Caco-2 (cell line): ENCODE measurements around the gene CD70. TPM values are rescaled to one million over a fixed set of nuclear protein-coding genes. Genes with fewer than 3 reads are reported as not detected.

Experiments
- BruUV-seq: library from RNA; stranded (reverse); fragments of 400-500 nt; replicated peaks from 2 replicates; lab custom pipeline; 2021; lab: Mats Ljungman, UMichigan
- CTCF ChIA-PET: fragments of 300-600 bp; sonication (Branson Sonifier 250); formaldehyde crosslinking; loops from one replicate; lab custom pipeline; 2022; ENCODE audit warnings: antibody characterized with exemption; lab: Charles Lee
- POLR2A ChIA-PET: fragments of 300-600 bp; sonication (Branson Sonifier 250); formaldehyde crosslinking; loops from one replicate; lab custom pipeline; 2022; ENCODE audit warnings: antibody characterized with exemption; lab: Charles Lee
- DNase-seq, 2 experiments: peaks; one replicate each; pipeline versions ENCODE4 v3.0.0 to v3.0.0-alpha.2; 2020 to 2022
- H3K27me3 ChIP-seq: replicated peaks from 2 replicates; pipeline ENCODE4 v1.6.0; 2011; ENCODE audit warnings: low read length; ENCODE audit not compliant: control insufficient read depth, insufficient read depth
- H3K36me3 ChIP-seq: 2 replicates; pipeline ENCODE4 v1.5.1; 2011; ENCODE audit warnings: low read length; ENCODE audit not compliant: control insufficient read depth, insufficient read depth
- H3K4me1 ChIP-seq: fragments of 250-450 bp; sonication (Bioruptor Pico); 2 replicates; pipeline ENCODE4 v1.5.1; 2020; ENCODE audit warnings: mild to moderate bottlenecking
- H3K4me3 ChIP-seq: 2 replicates; pipeline ENCODE4 v1.5.1; 2011; ENCODE audit warnings: low read depth, mild to moderate bottlenecking, control low read depth, low read length
- H3K9me3 ChIP-seq: fragments of 250-450 bp; sonication (Bioruptor Pico); 2 replicates; pipeline ENCODE4 v1.5.1; 2020; ENCODE audit warnings: mild to moderate bottlenecking, moderate library complexity
- H3K27ac Mint-ChIP-seq: one replicate; pipeline ENCODE4 v1.8.0; 2022; ENCODE audit warnings: mixed read lengths; ENCODE audit not compliant: unreplicated experiment
- H3K27me3 Mint-ChIP-seq: one replicate; pipeline ENCODE4 v1.8.0; 2022; ENCODE audit warnings: mixed read lengths; ENCODE audit not compliant: insufficient read depth, unreplicated experiment
- H3K36me3 Mint-ChIP-seq: one replicate; pipeline ENCODE4 v1.8.0; 2022; ENCODE audit warnings: mild to moderate bottlenecking, mixed read lengths; ENCODE audit not compliant: insufficient read depth, unreplicated experiment
- H3K4me1 Mint-ChIP-seq: one replicate; pipeline ENCODE4 v1.8.0; 2022; ENCODE audit warnings: low read depth, mixed read lengths; ENCODE audit not compliant: unreplicated experiment
- H3K4me3 Mint-ChIP-seq: one replicate; pipeline ENCODE4 v1.8.0; 2022; ENCODE audit warnings: mild to moderate bottlenecking, moderate library complexity, mixed read lengths; ENCODE audit not compliant: unreplicated experiment
- H3K9me3 Mint-ChIP-seq: one replicate; pipeline ENCODE4 v1.8.0; 2022; ENCODE audit warnings: mixed read lengths; ENCODE audit not compliant: unreplicated experiment
- intact Hi-C: fragments of 100-400 bp; cut with micrococcal nuclease; formaldehyde crosslinking; loops from one replicate; pipeline ENCODE4 v1.10.0; 2022; ENCODE audit not compliant: unreplicated experiment
- total RNA-seq: library from RNA; stranded (reverse); gene quantifications from 2 replicates; pipeline ENCODE4 v1.2.3, GENCODE V29; 2022
- TF ChIP-seq, protein P1 (sequence below), 2 experiments: fragments of 200-600 bp in 1 of 2; IDR thresholded peaks; 1 replicate in 1 of 2; 2 replicates in 1 of 2; pipeline versions ENCODE4 v1.5.1 to v1.8.0; 2011 to 2022; ENCODE audit warnings: antibody characterized with exemption in 1 of 2, control low read depth in 1 of 2, inconsistent platforms in 1 of 2, low read depth in 1 of 2, low read length in 1 of 2, mild to moderate bottlenecking in 1 of 2, moderate library complexity in 1 of 2; ENCODE audit not compliant: insufficient read depth in 1 of 2, severe bottlenecking in 1 of 2, unreplicated experiment in 1 of 2

Gene CD70
- total RNA-seq, 1 experiment from 2014 or later = not detected

DNA sequence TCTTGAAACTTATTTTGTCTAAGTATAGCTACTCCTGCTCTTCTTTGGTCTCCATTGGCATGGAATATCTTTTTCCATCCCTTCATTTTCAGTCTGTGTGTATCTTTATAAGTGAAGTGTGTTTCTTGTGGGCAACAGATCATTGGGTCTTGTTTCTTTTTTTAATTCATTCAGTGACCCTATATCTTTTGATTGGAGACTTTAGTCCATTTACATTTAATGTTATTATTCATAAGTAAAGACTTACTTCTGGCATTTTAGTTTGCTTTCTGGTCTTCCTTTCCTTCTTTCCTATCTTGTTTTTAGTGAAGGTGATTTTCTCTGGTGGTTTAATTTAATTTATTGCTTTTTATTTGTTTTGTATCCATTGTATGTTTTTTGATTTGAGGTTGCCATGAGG is 19.8 kb downstream of the CD70 start:
- no peak overlapping the region for H3K4me3 Mint-ChIP-seq
- TF ChIP-seq, protein P1, sequence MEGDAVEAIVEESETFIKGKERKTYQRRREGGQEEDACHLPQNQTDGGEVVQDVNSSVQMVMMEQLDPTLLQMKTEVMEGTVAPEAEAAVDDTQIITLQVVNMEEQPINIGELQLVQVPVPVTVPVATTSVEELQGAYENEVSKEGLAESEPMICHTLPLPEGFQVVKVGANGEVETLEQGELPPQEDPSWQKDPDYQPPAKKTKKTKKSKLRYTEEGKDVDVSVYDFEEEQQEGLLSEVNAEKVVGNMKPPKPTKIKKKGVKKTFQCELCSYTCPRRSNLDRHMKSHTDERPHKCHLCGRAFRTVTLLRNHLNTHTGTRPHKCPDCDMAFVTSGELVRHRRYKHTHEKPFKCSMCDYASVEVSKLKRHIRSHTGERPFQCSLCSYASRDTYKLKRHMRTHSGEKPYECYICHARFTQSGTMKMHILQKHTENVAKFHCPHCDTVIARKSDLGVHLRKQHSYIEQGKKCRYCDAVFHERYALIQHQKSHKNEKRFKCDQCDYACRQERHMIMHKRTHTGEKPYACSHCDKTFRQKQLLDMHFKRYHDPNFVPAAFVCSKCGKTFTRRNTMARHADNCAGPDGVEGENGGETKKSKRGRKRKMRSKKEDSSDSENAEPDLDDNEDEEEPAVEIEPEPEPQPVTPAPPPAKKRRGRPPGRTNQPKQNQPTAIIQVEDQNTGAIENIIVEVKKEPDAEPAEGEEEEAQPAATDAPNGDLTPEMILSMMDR (IDR thresholded peaks at IDR 0.05; ENCODE audit: insufficient read depth in 1 of 2, low read depth in 1 of 2, low read length in 1 of 2, severe bottlenecking in 1 of 2, unreplicated experiment in 1 of 2) = no peak
- no TSS peak for BruUV-seq
- peaks cover 5% of the 10 kb centered on the region for H3K4me1 Mint-ChIP-seq
- no peak overlapping the region for H3K4me3 ChIP-seq
- no peaks in the 10 kb centered on the region for H3K27me3 ChIP-seq
- CTCF ChIA-PET = interaction anchor here (1.2 kb wide), 1 partner anchor 54 kb away, joined by 4 read pairs; no protein-coding TSS in a partner anchor
- H3K36me3 ChIP-seq = no peaks in the 10 kb centered on the region
- no peaks in the 10 kb centered on the region for H3K36me3 Mint-ChIP-seq
- 0 out of 2 replicates have a peak, but pooled peaks cover 4% of the 10 kb centered on the region for H3K4me1 ChIP-seq
- POLR2A ChIA-PET = no interaction called here
- peaks cover 16% of the 10 kb centered on the region for H3K9me3 Mint-ChIP-seq
- H3K9me3 ChIP-seq = peaks cover 23% of the 10 kb centered on the region
- no peaks in the 10 kb centered on the region for H3K27me3 Mint-ChIP-seq
- H3K27ac Mint-ChIP-seq = no peak overlapping the region
- intact Hi-C loops = no loop called here
- no peak for DNase-seq

DNA sequence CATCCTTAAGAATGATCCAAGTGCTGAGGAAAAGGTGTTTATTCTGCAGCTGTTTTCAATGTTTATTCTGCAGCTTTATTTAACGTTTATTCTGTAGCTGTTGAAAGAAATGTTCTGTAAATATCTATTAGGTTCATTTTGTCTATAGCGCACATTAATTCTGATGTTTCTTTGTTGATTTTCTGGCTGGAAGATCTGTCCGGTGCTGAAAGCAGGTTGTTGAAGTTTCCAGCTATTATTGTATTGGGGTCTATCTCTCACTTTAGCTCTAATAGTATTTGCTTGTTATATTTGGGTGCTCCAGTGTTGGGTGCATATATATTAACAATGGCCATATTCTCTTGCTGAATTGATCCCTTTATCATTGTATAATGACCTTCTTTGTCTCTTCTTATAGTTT is 20.2 kb downstream of the CD70 start:
- Histone ChIP-seq H3K4me3 (no peak overlapping the region), H3K36me3 (no peaks in the 10 kb centered on the region), H3K4me1 (0 out of 2 replicates have a peak, but pooled peaks cover 4% of the 10 kb centered on the region), H3K9me3 (peaks cover 23% of the 10 kb centered on the region), H3K27me3 (no peaks in the 10 kb centered on the region)
- Mint-ChIP-seq H3K27me3 (no peaks in the 10 kb centered on the region), H3K4me1 (peaks cover 5% of the 10 kb centered on the region), H3K4me3 (no peak overlapping the region), H3K36me3 (no peaks in the 10 kb centered on the region), H3K27ac (no peak overlapping the region), H3K9me3 (peaks cover 16% of the 10 kb centered on the region)
- ChIA-PET CTCF (interaction anchor here (0.6 to 1.2 kb wide), 2 partner anchors 8 to 54 kb away, joined by 4 read pairs; no protein-coding TSS in a partner anchor), POLR2A (no interaction called here)
- DNase-seq = no peak
- TF ChIP-seq, protein P1 (IDR thresholded peaks at IDR 0.05; ENCODE audit: insufficient read depth in 1 of 2, low read depth in 1 of 2, low read length in 1 of 2, severe bottlenecking in 1 of 2, unreplicated experiment in 1 of 2) = no peak
- intact Hi-C loops = no loop called here
- no TSS peak for BruUV-seq

DNA sequence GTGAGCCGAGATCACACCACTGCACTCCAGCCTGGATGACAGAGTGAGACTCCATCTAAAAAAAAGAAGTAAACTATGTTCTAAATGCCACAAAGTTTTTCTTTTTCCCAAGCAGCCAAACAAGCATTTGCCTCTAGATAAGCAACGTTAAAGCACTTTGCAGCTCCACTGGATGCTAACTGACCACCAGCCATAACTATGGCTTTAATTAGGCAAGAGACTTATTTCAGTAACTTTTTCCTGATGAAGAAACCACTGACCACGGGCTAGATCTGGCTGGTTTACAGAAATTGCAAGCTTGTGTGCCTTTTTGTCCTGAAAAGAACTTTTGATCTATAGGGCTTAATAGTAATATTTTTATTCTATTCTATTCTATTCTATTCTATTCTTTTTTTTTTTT is 22.1 kb downstream of the CD70 start:
- Mint-ChIP-seq H3K4me1 (peaks cover 5% of the 10 kb centered on the region), H3K27me3 (no peaks in the 10 kb centered on the region), H3K36me3 (no peaks in the 10 kb centered on the region), H3K9me3 (peaks cover 30% of the 10 kb centered on the region), H3K27ac (no peak overlapping the region), H3K4me3 (no peak overlapping the region)
- no peaks in the 10 kb centered on the region for H3K36me3 ChIP-seq
- H3K4me1 ChIP-seq = 0 out of 2 replicates have a peak, but pooled peaks cover 4% of the 10 kb centered on the region
- peaks cover 23% of the 10 kb centered on the region for H3K9me3 ChIP-seq
- TF ChIP-seq, protein P1 (IDR thresholded peaks at IDR 0.05; ENCODE audit: insufficient read depth in 1 of 2, low read depth in 1 of 2, low read length in 1 of 2, severe bottlenecking in 1 of 2, unreplicated experiment in 1 of 2) = no peak
- no peak overlapping the region for H3K4me3 ChIP-seq
- intact Hi-C loops = no loop called here
- no TSS peak for BruUV-seq
- CTCF ChIA-PET = no interaction called here
- no peaks in the 10 kb centered on the region for H3K27me3 ChIP-seq
- POLR2A ChIA-PET = no interaction called here
- DNase-seq = no peak
